Breast epithelium (tissue), 3 donors: ENCODE measurements around the gene IQGAP1.

Source experiments
- CTCF ChIP-seq, 3 donors: fragments of 450-650 bp; IDR thresholded peaks; one replicate each; pipeline ENCODE4 v1.5.1; 2016 to 2017; ENCODE audit warnings: antibody characterized with exemption in 3 of 3, mild to moderate bottlenecking in 3 of 3, moderate library complexity in 3 of 3
- POLR2A ChIP-seq: fragments of 450-650 bp; IDR thresholded peaks from one replicate; pipeline ENCODE4 v1.6.1; 2016; ENCODE audit warnings: antibody characterized with exemption, mild to moderate bottlenecking, moderate library complexity

DNA sequence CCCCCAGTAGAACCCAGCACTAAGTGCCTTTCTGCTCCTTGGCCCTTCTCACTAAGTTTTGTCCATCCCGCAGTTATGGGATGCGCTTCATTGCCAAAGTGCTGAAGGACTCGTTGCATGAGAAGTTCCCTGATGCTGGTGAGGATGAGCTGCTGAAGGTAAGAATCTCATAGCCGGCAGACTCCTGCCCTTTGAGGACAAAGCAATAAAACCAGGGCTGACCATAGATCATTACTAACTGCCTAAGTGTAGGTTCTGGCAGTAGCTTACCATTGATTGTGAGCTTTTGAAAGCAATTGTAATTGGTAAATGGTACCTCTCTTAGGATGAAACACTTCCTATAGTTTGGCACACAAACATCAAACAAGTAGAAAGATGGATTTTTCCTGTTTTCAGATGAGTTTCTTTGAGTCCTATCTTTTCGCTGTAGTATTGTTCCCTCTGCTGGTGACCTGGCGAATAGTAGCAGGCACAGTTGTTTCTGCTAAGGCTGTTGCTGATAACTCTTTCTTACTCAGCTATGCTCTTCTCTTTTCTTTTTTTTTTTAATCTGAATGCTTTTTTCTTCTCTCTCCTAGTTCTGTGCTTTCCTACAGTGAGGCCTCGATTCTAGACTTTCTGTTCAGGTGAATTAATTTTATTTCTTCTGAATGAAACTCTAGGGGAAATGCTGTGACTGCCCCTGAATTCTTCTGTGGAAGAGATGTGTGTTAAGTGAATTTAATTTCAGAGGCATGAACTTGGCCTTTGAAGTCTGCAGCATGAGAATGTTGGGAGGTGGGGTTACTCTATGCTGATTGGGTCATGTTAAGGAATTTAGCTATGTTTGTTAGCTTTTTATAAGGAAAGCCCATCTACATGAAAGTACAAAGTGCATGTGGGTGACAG lies 94.3 kb downstream of the IQGAP1 start:
- TF ChIP-seq POLR2A (no peak), CTCF (IDR thresholded peaks at IDR 0.05) (peak; percentile 71 to 77 (median 75))
